ENCODE measurements around the gene DHODH.
"Not testable (repeated sequence)": the region's sequence is repeated elsewhere in the genome, so short reads cannot be mapped to it uniquely, and the experiment has no call there.

DHODH gene

DNA sequence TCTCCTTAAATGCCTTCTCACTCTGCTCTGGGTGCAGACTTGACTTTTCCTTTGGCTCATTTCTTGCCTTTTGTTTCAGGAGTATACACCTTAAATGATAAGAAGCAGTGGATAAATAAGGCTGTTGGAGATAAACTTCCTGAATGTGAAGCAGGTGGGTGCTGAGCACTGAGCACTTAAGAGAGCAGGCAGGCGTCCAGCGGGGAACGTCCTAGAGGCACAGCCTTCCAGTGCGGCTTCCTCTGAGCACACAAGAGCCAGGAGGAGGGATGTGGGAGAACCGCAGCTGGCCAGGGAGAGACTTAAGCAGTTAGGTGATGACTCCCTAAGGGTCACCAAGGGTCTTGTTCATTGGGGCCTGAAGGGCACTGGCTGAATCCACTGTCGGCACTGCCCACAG lies 48.8 kb downstream of the DHODH start:
- DNase-seq = not testable (repeated sequence)

DNA sequence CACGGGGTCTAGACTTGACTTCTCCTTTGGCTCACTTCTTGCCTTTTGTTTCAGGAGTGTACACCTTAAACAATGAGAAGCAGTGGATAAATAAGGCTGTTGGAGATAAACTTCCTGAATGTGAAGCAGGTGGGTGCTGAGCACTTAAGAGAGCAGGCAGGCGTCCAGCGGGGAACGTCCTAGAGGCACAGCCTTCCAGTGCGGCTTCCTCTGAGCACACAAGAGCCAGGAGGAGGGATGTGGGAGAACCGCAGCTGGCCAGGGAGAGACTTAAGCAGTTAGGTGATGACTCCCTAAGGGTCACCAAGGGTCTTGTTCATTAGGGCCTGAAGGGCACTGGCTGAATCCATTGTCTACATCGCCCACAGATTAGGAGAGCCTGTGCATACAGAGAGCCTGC lies 50.5 kb downstream of the DHODH start:
- not testable (repeated sequence) for DNase-seq

DNA sequence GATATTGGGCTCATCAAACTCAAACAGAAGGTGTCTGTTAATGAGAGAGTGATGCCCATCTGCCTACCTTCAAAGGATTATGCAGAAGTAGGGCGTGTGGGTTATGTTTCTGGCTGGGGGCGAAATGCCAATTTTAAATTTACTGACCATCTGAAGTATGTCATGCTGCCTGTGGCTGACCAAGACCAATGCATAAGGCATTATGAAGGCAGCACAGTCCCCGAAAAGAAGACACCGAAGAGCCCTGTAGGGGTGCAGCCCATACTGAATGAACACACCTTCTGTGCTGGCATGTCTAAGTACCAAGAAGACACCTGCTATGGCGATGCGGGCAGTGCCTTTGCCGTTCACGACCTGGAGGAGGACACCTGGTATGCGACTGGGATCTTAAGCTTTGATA lies 51.9 kb downstream of the DHODH start:
- DNase-seq = no peak

DNA sequence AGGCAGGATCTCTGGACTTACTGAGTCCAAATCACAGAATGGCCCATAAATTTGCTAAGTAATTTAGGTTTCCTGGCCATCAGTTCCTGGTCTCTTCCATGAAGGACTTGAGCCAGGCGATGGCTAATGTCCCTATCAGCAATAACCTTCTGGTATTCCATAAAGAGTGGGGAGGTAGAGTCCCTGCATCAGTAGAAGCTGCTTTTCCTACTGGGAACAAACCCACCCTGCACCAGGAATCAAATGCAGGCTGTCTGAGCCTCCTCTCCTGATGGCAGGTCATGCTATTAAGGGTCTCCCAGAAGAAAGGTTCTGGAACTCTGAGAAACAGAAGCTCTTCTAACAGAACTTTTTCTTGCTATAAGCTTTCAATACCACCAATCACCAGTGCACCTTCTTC lies 53.0 kb downstream of the DHODH start:
- no peak for DNase-seq

DNA sequence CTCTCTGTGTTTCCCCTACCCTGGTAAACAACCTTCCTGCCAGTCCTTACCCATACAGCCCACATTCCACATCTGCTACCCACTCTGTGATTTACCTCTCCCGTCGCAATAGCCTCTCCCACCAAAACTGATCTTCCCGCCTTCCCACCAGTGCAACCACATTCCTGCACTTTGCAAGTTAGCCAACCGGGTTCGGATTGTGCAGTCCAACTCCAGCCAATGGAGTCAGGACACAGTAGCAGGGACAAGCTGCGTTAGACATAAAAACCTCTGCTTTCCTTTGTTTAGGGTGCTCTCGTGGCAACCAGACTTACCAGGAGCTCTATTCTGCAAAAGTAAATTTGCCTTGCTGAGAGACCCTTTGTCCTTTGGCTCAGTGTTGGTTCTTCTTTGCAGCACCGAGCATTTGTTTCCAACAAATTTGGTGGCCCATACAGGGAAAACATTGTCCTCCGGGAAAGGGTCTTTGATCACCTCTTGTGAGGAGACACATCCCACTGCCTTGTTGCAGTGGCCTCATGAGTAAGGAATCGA lies 55.9 kb downstream of the DHODH start:
- DNase-seq = no peak

DNA sequence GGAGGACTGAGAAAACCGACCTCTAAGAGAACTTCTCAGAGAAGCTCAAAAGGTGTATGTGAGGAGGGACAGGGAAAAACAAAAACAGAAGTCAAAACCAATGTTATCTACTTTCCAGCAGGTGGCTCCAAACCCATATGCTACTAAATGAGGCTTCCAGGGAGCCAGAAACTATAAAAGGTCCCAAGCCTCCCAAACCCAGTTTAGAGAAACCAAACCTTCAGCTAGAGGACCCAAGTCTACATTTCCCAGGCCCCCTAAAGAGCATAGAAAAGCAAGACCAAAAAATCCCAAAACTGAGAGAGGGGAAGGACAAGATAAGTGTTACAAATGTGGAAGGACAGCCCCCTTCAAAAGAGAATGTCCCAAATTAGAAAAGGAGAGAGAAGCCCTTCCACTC lies 58.2 kb downstream of the DHODH start:
- peak in 1 of 2 donors; percentile 27 for DNase-seq

DNA sequence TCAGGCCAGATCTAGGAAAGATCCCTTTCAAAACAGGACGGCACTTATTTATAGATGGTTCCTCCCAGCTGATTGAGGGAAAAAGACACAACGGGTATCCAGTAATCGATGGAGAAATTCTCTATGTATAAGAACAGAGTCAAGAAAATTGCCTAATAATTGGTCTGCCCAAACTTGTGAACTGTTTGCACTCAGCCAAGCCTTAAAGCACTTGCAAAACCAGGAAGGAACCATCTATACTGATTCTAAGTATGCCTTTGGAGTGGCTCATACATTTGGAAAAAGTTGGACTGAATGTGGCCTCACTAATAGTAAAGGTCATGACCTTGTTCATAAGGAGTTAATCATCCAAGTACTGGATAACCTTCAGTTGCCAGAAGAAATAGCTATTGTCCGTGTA lies 60.4 kb downstream of the DHODH start:
- no peak for DNase-seq

DNA sequence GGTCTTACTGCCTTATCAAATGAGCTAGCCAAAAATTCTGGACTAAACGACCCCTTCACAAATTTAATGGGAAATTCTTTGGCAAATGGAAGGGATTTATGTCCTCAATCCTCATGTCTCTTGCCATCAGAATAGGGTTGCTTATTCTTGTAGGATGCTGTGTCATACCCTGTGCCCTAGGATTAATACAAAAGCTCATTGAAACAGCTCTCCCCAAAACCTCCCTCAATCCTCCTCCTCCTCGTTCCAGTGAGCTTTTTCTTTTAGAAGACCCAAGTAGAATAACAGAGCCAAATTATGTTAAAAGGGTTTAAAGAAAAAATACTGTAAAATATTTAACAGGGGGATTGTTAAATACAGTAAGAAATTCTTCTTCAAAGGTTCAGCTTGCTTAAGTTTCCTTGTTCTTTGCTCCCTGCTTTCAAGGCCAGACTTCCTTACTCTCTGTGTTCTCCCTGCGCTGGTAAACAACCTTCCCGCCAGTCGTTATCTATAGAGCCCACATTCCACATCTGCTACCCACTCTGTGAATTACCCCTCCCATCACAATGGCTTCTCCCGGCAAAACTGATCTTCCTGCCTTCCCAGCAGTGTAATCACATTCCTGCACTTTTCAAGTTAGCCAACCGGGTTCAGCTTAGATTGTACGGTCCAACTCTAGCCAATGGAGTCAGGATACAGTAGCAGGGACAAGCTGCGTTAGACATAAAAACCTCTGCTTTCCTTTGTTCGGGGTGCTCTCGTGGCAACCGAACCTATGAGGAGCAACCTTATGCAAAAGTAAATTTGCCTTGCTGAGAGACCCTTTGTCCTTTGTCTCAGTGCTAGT lies 64.2 kb downstream of the DHODH start:
- DNase-seq = no peak

DNA sequence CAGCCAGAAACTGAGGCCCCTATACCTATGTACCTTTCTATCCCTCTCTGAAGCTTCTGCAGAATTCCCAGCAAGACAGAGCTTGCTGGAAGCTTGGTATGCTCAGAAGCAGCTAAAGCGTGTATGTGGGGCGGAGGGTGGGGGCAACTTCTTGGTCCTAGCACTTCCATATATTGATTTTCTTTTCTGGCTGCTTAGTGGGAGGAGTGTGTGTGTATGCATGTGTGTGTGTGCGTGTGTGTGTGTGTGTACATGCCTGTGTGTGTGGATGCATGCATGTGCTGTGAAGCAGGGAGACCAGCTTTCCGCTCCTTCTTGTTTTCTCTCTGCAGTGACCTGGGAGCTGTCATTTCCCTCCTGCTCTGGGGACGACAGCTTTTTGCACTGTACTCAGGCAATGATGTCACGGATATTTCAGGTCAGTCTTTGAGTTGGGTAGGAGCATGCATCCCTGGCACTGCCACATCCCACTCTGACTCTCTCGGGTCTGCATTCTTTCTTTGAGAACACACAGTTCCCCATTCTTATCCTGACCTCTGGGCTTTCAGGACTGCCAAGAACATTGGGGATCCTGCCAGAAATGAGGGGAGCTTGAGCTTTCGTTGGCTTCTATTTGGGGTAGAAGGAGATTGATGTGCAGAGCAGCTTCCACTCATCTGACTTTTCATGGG lies 65.2 kb downstream of the DHODH start:
- no peak for DNase-seq

DNA sequence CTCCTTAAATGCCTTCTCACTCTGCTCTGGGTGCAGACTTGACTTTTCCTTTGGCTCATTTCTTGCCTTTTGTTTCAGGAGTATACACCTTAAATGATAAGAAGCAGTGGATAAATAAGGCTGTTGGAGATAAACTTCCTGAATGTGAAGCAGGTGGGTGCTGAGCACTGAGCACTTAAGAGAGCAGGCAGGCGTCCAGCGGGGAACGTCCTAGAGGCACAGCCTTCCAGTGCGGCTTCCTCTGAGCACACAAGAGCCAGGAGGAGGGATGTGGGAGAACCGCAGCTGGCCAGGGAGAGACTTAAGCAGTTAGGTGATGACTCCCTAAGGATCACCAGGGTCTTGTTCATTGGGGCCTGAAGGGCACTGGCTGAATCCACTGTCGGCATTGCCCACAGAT lies 66.5 kb downstream of the DHODH start:
- not testable (repeated sequence) for DNase-seq
